Germinal center (tissue), 1 donor: ENCODE measurements around the gene MSX2.

Source experiments
- DNase-seq: peaks from one replicate; pipeline ENCODE4 v3.0.0; 2012; ENCODE audit warnings: mixed read lengths, low spot score

MSX2 gene

GRCh38 chr5:174724484-174725260 is at the start of gene MSX2:
MSX2 (plus strand) TSS chr5:174724582; CDS start chr5:174724660, 78 bp downstream.
- peak; percentile 55 for DNase-seq

GRCh38 chr5:174675110-174675509 is 49.3 kb upstream of the MSX2 start:
- DNase-seq = no peak

GRCh38 chr5:174675916-174676315 is 48.5 kb upstream of the MSX2 start:
- no peak for DNase-seq

GRCh38 chr5:174678107-174678506 is 46.3 kb upstream of the MSX2 start:
- no peak for DNase-seq

- DNase-seq = no peak
Observed at GRCh38 chr5:174680901-174681565, 43.3 kb upstream of the MSX2 start.

GRCh38 chr5:174687503-174687902 is 36.9 kb upstream of the MSX2 start:
- no peak for DNase-seq

- DNase-seq = no peak
Observed at GRCh38 chr5:174688441-174689354, 35.7 kb upstream of the MSX2 start.

- no peak for DNase-seq
Observed at GRCh38 chr5:174690271-174690670, 34.1 kb upstream of the MSX2 start.

- no peak for DNase-seq
Observed at GRCh38 chr5:174692381-174692780, 32.0 kb upstream of the MSX2 start.

- DNase-seq = no peak
Observed at GRCh38 chr5:174692982-174693422, 31.4 kb upstream of the MSX2 start.

- DNase-seq = no peak
Observed at GRCh38 chr5:174693697-174694385, 30.5 kb upstream of the MSX2 start.

GRCh38 chr5:174694611-174695010 is 29.8 kb upstream of the MSX2 start:
- no peak for DNase-seq

GRCh38 chr5:174698156-174698555 is 26.2 kb upstream of the MSX2 start:
- DNase-seq = no peak

- no peak for DNase-seq
Observed at GRCh38 chr5:174699131-174699530, 25.3 kb upstream of the MSX2 start.

- DNase-seq = no peak
Observed at GRCh38 chr5:174706997-174707572, 17.3 kb upstream of the MSX2 start.

GRCh38 chr5:174707671-174708070 is 16.7 kb upstream of the MSX2 start:
- no peak for DNase-seq

GRCh38 chr5:174708476-174709207 is 15.7 kb upstream of the MSX2 start:
- no peak for DNase-seq

GRCh38 chr5:174714751-174715150 is 9.6 kb upstream of the MSX2 start:
- no peak for DNase-seq

GRCh38 chr5:174715804-174716203 is 8.6 kb upstream of the MSX2 start:
- no peak for DNase-seq

- DNase-seq = no peak
Observed at GRCh38 chr5:174717826-174718455, 6.4 kb upstream of the MSX2 start.
